NCI-H774 (cell line): ENCODE measurements around the gene CHI3L1.

Experiments used
- DNase-seq: peaks from one replicate; lab custom pipeline; 2025; lab: John Stamatoyannopoulos, UW

The CHI3L1 gene

GRCh38 chr1:203206129-203206687, 19.7 kb upstream of the CHI3L1 start:
- DNase-seq, result no peak

- DNase-seq, result no peak
Observed at GRCh38 chr1:203204756-203205155, 18.3 kb upstream of the CHI3L1 start.

GRCh38 chr1:203202431-203203245, 16.1 kb upstream of the CHI3L1 start:
- DNase-seq, result no peak

- DNase-seq, result no peak
Observed at GRCh38 chr1:203201516-203202205, 15.2 kb upstream of the CHI3L1 start.

GRCh38 chr1:203200916-203201315, 14.4 kb upstream of the CHI3L1 start:
- no peak for DNase-seq

GRCh38 chr1:203199816-203200571, 13.5 kb upstream of the CHI3L1 start:
- DNase-seq, result no peak

- no peak for DNase-seq
Observed at GRCh38 chr1:203199481-203199815, 12.9 kb upstream of the CHI3L1 start.

GRCh38 chr1:203199002-203199401, 12.5 kb upstream of the CHI3L1 start:
- no peak for DNase-seq

- DNase-seq, result no peak
Observed at GRCh38 chr1:203197625-203198024, 11.1 kb upstream of the CHI3L1 start.

- no peak for DNase-seq
Observed at GRCh38 chr1:203196371-203196770, 9.9 kb upstream of the CHI3L1 start.

- DNase-seq, result no peak
Observed at GRCh38 chr1:203190949-203191348, 4.4 kb upstream of the CHI3L1 start.

- DNase-seq, result no peak
Observed at GRCh38 chr1:203189951-203190352, 3.4 kb upstream of the CHI3L1 start.

GRCh38 chr1:203188686-203189232, 2.3 kb upstream of the CHI3L1 start:
- no peak for DNase-seq

GRCh38 chr1:203187689-203188264, 1.3 kb upstream of the CHI3L1 start:
- no peak for DNase-seq

GRCh38 chr1:203187304-203187685, 791 bp upstream of the CHI3L1 start:
- no peak for DNase-seq

- no peak for DNase-seq
Observed at GRCh38 chr1:203186091-203186445, 436 bp downstream of the CHI3L1 start.

- DNase-seq, result no peak
Observed at GRCh38 chr1:203185585-203185984, 919 bp downstream of the CHI3L1 start.

GRCh38 chr1:203185061-203185461, 1.4 kb downstream of the CHI3L1 start:
- DNase-seq, result no peak

GRCh38 chr1:203184467-203184866, 2.0 kb downstream of the CHI3L1 start:
- DNase-seq, result no peak

- DNase-seq, result no peak
Observed at GRCh38 chr1:203183828-203184227, 2.7 kb downstream of the CHI3L1 start.

- DNase-seq, result no peak
Observed at GRCh38 chr1:203182387-203182953, 4.0 kb downstream of the CHI3L1 start.
